AG10803 (cell line): ENCODE results near the gene DBT.
"Not testable (repeated sequence)": the region's sequence is repeated elsewhere in the genome, so short reads cannot be mapped to it uniquely, and the experiment has no call there.

ENCODE experiments used
- DNase-seq: peaks from one replicate; pipeline ENCODE4 v3.0.0; 2010; ENCODE audit warnings: low read depth
- H3K4me3 ChIP-seq: 2 replicates; pipeline ENCODE4 v1.5.1; 2011; ENCODE audit warnings: mild to moderate bottlenecking, low read length, control low read depth
- TF ChIP-seq, protein P1 (sequence below): conservative IDR thresholded peaks from 2 replicates; pipeline ENCODE4 v1.5.1; 2011; ENCODE audit warnings: mild to moderate bottlenecking, low read length, control low read depth, inconsistent platforms

The DBT gene

DNA sequence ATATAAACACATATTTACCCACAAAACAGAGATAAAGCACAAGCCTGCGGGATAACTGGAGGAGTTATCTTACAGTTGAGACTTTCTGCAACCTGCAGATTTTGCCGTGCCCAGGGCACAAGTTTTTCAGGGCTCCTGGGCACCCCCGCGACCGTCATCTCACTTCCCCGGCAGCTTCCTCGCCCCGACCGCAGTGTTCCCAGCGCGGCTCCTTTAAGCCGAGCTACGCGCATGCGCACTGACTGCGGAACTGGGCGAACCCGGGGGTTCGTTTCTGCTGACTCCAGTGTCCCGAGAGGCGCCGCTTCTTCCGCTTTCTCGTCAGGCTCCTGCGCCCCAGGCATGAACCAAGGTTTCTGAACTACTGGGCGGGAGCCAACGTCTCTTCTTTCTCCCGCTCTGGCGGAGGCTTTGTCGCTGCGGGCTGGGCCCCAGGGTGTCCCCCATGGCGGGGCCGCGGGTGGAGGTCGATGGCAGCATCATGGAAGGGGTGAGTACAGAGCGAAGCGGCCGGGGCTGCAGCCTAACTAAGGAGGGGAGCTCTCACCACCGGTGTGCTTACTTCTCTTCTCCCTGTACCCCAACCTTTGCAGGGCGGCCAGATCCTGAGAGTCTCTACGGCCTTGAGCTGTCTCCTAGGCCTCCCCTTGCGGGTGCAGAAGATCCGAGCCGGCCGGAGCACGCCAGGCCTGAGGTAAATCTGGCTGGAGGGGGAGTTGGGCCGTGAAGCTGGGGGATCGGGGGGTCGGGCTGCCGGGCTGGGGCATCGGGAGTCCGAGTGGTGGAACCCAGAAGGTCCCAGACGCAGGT lies 16.5 kb upstream of the DBT start, which contains the start of gene RTCA:
RTCA (plus strand) TSS at position 286 of the 810 bp plus-strand sequence; CDS start at position 446, 160 bp downstream.
- DNase-seq = peak; percentile 93
- TF ChIP-seq, protein P1, sequence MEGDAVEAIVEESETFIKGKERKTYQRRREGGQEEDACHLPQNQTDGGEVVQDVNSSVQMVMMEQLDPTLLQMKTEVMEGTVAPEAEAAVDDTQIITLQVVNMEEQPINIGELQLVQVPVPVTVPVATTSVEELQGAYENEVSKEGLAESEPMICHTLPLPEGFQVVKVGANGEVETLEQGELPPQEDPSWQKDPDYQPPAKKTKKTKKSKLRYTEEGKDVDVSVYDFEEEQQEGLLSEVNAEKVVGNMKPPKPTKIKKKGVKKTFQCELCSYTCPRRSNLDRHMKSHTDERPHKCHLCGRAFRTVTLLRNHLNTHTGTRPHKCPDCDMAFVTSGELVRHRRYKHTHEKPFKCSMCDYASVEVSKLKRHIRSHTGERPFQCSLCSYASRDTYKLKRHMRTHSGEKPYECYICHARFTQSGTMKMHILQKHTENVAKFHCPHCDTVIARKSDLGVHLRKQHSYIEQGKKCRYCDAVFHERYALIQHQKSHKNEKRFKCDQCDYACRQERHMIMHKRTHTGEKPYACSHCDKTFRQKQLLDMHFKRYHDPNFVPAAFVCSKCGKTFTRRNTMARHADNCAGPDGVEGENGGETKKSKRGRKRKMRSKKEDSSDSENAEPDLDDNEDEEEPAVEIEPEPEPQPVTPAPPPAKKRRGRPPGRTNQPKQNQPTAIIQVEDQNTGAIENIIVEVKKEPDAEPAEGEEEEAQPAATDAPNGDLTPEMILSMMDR = no peak

DNA sequence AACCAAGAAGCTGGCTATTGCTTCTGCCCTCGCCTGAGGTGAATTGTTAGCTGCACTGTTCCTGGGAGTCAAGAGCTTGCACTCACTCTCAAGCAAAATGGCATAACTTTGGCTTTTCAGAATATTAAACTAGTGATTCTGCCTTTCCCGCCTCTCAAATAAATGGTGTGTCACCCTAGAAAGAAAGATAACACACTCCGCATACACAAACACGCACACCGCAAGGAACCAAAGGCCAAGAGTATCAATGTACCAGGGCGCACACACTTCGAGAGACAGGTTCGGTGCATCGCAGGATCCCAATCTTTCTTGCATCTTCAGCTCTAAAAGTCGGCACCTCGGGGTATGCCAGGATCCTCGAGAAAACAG lies 15.9 kb upstream of the DBT start:
- peak; percentile 48 for DNase-seq
- peak overlapping the region; percentile 93 for H3K4me3 ChIP-seq
- TF ChIP-seq, protein P1 = no peak

More for the DNA sequence above, 16.5 kb upstream of the DBT start, which contains the start of gene RTCA:
- peak within 1 kb of the TSS; percentile 93 for H3K4me3 ChIP-seq

DNA sequence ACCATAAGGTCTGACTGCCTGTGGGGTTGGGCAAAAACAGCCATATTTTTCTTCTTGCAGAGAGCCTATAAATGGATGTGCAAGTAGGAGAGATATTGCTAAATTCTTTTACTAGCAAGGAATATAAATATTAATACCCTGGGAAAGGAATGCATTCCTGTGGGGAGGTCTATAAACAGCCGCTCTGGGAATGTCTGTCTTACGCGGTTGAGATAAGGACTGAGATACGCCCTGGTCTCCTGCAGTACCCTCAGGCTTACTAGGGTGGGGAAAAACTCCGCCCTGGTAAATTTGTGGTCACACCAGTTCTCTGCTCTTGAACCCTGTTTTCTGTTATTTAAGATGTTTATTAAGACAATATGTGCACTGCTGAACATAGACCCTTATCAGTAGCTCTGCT lies 14.4 kb upstream of the DBT start:
- DNase-seq, H3K4me3 ChIP-seq: not testable (repeated sequence)

- H3K4me3 ChIP-seq = no peak overlapping the region
- no peak for DNase-seq
- TF ChIP-seq, protein P1 = no peak
These were observed 12.1 kb upstream of the DBT start for GRCh38 chr1:100261686-100262085.

GRCh38 chr1:100258427-100258826 lies 8.8 kb upstream of the DBT start:
- DNase-seq, H3K4me3 ChIP-seq: not testable (repeated sequence)

GRCh38 chr1:100256273-100256672 lies 6.6 kb upstream of the DBT start:
- not testable (repeated sequence) for DNase-seq, H3K4me3 ChIP-seq

DNA sequence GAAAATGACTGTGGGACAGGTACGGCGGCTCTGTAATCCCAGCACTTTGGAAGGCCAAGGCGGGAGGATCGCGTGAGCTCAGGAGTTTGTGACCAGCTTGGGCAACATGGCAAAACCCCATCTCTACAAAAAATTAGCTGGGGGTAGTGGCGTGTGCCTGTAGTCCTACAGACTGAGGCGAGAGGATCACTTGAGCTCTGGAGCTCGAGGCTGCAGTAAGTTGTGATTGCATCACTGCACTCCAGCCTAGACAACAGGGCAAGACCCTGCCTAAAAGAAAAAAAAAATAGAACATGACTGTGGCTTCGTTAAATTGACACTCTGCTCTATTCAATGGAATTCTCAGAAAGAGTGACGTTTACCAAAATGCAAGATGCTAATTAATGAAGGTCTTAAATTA lies 3.9 kb upstream of the DBT start:
- TF ChIP-seq, protein P1 = no peak
- H3K4me3 ChIP-seq = no peak overlapping the region
- DNase-seq = no peak

- H3K4me3 ChIP-seq = no peak overlapping the region
- DNase-seq = no peak
- TF ChIP-seq, protein P1 = no peak
These were observed 3.3 kb upstream of the DBT start for GRCh38 chr1:100252901-100253300.

DNA sequence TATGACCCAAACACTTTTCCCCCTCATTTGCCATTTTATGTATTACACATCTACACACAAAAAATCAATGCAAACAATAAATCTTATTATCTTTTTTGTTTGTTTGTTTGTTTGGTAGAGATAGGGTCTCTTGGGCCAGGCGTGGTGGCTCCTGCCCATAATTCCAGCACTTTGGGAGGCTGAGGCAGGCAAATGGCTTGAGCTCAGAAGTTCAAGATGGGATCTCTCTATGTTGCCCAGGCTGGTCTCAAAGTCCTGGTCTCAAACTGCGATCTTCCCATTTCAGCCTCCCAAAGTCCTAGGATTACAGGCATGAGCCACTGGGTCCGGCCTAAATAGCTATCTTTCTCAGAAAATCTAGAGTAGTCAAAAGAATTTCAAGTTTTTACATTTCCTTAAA lies 1.2 kb upstream of the DBT start:
- no peak overlapping the region for H3K4me3 ChIP-seq
- DNase-seq = no peak
- TF ChIP-seq, protein P1 = no peak
